GM18520 (cell line): ENCODE data around the gene ERC1.
"Not testable (repeated sequence)": the region's sequence is repeated elsewhere in the genome, so short reads cannot be mapped to it uniquely, and the experiment has no call there.

Source experiments
- ATAC-seq: cut with Tn5 transposase; IDR thresholded peaks from one replicate; pipeline ENCODE4 v1.9.1; 2021; ENCODE audit not compliant: unreplicated experiment

The ERC1 gene

DNA sequence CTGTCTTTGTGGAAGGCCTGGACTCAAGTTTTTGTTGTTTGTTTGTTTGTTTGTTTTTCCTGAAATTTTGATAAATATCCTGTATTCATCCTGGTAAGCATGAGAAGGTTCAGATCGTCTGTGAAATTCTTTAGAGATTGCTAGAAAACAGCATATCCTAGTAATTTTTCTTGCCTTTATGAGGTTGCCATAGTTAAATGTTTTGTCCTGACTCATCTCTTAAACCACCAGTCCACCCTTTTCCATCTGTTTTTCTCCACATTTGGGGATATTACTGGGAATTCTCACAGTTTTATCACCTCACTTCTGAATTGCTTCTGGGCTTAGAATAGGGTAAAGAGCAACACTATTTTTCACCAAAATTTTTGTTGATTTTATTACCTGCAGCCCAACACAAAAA lies 355.1 kb downstream of the ERC1 start:
- ATAC-seq, result no peak

DNA sequence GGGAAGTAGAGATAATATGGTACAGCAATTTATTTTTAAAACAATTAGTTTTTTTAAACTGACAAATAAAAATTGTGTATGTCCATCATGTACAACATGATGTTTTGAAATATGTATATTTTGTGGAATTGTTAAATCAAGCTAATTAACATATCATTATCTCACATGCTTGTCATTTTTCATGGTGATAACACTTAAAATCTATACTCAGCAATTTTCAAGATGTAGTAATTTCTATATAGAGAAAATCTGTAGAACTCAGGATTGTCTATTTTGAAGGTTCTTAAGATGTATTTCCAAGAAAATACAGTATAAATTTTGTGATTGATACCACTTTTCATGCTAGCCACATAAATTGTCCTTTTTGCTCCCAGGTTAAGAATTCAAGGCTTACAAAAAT lies 356.3 kb downstream of the ERC1 start:
- ATAC-seq, result no peak

DNA sequence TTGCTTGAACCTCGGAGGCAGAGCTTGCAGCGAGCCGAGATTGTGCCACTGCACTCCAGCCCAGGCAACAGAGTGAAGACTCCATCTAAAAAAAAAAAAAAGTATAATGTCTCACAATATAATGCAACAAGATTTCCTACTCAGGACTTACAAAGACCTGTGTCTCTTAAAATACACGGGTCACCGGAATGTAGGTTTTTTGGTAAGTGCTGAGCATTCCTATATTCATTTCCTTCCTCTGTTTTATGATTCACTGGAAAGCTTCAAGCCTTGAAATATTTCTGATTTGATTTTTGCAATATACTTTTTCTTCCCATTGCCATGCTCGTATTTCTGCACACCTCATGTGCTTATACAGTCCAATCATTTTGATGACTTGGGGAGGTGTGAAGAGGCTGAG lies 357.6 kb downstream of the ERC1 start:
- no peak for ATAC-seq

DNA sequence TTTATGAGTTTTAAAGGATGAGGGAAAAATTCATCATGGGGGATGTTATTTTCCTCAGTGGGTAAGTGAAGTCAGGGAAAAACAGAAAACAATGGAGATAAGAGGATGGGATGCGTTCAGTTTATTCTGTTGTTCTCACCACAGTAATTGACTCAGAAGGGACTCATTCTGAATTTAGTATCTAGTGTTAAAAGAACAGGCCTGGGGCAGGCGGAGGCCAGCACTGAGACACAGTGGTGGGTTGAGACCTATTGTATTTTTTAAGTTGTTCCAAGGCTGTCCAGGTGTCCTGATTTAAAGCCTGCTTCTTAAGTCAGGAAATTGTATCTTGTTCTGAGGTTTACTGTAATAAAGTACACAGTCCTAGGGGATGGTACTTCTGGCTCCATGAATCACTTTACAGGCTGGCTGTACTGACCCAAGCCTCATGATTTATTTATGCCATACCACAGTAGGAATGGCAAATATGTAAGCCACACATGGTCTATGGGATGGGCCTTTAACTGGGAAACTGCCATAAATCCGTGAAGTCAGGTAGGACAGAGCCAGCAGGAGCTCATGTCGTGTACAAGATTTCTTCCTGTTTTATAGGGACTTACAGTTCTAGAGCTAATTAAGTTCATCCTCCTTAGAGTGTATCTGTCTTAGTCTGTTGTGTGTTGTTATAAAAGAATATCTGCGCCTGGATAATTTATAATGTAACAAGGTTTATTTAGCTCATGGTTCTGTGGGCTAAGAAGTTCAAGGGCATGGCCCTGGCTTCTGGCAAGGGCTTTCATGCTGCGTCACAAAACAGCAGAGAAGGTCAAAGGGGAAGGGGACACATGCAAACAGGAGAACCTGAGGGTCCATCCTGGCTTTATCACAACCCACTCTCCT lies 359.3 kb downstream of the ERC1 start:
- ATAC-seq, result no peak

DNA sequence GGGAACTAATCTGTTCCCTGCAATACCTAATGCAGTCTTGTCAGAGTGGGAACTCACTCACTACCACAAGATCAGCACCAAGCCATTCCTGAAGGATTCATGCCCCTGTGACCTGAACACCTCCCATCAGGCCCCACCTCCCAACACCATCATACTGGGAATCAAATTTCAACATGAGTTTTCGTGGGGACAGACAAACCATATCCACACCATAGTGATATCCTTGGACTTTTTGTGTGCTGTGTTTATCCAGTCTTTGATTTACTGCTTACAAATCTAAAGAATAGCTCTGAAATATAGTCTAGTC lies 359.9 kb downstream of the ERC1 start:
- ATAC-seq, result no peak

DNA sequence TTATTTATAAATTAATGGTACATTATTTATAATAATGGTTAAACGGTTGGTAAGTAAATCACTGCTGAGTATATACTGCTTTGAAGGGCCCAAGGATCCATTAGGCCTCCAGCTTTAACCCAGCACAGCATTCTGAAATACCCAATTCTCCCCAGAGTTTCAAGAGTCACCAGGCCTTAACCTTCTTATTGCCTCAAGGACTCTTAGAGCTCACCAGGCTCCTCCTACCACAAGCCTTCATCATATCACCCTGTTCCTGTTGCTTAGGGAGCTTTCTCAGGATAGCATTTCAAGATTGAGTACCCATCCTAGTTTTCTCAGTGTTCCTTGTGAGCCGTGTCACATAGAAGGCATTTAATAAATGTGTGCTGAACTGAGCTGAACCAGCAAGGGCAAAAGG lies 360.9 kb downstream of the ERC1 start:
- ATAC-seq, result no peak

DNA sequence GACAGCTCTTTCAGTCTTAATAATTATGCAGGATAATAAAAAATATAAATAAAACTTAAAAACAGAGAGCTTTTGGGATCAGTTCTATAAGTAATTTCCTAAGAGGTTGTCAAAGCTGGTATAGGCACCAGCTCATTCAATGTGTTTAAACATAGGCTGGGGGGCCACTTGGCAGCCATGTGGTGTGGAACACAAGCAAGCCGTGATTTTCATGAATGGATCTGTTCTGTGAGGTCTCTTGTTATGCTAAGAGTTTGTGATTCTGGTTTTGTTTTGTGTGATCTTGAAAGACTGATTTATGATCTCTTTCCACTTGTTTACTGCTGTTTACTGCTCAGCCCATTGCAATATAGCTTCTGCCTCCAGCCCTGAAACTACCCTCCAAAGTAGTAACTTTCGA lies 362.4 kb downstream of the ERC1 start:
- no peak for ATAC-seq

DNA sequence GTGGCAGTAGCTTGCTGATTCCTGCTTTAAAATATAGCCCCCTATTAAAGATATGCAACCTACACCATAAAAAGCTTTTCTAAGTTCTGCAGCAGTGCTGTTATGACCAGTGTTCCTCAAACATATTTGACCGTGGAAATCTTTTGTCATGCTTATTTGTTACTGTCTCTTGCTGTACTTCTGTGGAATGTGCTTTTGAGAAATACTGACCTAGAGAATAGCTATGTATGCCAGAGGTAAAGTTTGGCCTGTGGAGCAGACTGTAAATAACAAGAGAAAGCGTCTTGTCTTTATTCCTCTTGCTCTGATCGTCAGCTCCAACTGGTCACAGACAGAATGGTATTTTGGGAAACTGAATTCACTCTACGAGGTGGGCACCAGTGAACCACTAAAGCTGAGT lies 364.4 kb downstream of the ERC1 start:
- no peak for ATAC-seq

DNA sequence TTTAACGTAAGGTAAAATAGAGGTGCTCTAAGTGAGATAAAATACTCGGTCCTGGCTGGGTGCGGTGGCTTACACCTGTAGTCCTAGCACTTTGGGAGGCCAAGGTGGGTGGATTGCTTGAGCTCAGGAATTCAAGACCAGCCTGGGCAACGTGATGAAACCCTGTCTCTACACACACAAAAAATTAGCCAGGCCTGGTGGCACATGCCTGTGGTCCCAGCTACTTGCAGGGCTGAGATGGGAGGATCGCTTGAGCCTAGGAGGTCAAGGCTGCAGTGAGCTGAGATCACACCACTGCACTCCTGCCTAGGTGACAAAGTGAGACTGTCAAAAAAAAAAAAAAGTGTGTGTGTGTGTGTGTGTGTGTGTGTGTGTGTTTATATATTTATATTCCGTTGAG lies 364.8 kb downstream of the ERC1 start:
- not testable (repeated sequence) for ATAC-seq

DNA sequence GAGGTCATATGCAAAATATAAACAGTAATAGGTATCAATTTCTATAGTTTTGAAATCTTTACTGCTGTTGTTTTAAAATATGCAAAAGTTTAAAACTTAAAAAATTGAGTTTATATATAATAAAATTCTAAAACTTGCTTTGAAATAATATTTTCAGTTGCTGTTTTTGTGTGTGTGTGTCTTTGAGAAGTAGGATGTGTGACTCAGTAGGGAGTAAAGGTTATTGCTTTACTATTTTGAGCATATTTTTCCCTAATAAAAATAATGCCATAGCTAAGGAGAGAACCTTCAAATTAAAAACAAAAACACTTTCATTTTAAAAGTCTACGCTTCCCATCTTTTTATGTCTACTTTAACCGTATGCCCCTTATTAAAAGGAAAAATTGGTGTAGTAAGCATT lies 365.3 kb downstream of the ERC1 start:
- ATAC-seq, result no peak

DNA sequence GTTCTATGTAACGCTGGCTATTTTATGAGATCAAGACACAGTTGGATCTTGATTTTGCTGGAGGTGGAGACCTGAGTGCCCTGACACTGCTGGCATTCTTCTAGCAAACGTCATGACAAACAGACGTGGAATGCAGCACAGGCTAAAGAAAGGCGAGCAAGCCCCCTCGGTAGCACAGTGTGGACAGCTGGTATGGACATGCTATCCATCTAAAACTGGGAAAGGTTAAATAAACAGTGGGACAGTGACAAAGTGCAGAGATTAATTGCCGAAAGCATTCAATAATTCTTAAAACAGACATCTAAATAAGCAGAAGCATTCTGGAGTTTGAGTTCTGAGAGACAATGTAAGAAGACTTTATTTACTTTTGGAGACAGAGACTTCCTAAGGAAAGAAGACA lies 366.1 kb downstream of the ERC1 start:
- ATAC-seq, result no peak

DNA sequence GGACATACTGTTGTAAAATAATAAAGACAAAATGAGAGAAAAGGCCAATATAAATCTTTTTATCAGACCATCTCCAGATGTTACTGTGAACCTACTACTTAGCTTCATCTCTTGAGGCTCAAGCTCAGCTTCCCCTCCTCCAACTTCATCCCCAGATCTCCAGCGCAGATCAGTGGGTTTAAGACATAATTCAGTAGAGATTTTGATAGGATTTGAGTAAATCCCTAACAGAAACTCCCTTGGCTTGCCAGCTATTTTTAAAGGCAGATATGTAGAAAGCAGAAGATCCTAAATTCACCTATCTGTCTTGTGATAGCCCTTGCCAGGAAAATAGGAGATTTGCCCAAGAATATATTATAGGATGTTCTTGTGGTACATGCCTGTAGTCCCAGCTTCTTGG lies 366.7 kb downstream of the ERC1 start:
- no peak for ATAC-seq

DNA sequence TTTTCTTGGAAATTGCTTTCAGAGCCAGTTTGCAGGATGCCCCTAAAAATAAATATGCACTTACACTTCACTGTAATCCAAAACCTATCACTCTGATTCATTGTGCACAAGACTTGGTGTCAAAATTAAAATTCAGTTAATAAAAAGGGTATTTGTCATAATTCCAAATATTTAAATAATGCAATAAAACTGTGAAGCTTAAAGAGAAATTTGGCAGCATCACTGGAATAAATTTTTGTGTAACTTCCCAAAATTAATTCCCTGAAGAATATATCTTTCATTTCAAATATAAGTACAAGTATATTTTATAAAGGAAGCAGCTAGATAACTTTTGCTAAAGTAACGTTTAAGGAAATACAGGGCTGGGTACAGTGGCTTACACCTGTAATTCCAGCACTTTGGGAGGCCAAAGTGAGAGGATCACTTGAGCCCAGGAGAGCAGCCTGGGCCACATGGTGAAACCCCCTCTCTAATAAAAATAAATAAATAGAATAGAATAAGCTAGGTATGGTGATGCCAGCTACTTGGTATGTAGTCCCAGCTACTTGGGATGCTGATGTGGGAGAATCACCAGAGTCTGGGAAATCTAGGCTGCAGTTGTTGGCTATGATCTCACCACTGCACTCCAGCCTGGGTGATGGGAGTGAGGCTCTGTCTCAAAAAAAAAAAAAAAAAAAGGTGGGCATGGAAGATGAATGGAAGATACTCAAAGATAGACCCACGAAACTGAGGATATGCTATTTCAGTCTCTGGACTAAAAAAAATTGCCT lies 369.6 kb downstream of the ERC1 start:
- ATAC-seq, result no peak

DNA sequence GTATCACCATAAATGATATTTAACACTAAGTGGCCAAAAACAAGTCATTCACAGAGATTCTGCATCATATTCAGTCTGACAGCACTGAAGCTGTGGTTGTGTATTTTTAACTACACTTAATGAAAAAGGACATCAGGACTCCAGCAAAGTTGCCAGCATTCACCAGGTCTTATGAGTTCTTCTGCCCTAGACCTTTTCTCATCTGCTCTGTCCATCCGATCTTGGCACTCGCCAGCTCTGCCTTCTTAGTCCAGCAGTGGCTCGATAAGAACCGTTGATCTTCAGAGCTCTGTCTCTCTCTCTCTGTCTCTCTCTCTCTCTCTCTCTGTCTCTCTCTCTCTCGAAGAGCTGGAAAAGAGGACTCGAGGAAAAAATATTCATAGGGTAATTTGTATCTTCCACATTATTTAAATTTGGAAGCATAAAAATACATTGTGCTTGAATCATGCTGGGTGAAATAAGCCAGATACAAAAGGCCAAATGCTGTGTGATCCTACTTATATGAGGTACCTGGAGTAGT lies 371.2 kb downstream of the ERC1 start:
- ATAC-seq, result no peak

DNA sequence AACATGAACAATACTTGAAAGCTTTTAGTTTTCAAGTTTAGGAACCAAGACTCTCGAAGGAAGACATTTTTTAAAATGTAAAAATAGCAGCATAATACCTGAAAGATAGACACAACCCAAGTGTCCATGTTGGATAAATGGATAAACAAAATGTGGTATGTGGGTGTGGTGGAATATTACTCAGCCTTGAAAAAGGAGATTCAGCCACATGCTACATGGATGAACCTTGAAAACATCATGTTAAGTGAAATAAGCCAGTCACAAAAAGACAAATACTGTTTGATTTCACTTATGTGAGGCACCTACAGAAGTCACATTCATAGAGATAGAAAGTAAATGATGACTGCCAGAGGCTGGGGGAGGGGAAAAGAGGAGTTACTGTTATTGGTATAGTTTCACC lies 374.7 kb downstream of the ERC1 start:
- no peak for ATAC-seq

DNA sequence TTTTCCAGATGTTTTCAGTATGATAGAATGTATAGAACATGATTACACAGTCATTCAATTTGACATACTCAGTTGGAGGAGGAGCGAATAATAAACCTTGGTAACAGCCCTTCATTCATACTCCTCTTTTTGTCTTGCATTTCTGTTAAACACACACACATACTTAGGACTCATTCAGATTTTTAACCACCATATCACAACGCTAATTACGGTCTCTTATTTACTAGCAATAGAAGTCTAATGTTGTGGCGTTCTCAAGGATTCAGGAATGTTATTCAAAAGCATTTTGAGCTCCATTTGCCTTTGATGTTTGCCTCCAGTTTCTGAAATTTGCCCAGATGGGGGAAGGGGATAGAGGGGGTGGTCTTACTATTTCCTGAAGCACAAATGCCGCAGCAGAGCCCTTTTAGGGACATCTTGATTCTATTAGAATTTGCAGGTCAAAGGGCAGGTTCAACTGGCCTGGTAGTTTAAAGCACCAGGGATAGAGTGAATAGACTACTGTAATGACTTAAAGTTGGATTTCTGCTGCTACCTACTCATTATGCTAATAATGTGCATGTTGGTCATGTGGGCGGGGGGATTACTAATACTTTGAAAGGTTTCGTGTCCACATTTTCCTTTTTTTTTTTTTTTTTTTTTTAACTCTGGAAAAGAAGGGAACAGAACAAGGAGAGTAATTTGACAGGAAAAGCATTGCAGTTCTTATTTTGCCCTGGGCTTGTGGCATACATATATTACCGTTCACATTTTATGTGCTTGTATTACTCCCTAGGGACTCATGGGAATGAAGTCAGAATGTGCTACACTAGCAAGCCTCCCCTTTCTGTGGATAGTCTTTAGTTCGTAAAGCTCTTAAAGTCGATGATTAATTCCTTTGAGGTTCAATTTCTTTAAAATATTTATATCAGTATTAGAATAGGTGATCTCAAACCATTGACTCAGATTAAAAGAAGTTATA lies 376.6 kb downstream of the ERC1 start:
- no peak for ATAC-seq

DNA sequence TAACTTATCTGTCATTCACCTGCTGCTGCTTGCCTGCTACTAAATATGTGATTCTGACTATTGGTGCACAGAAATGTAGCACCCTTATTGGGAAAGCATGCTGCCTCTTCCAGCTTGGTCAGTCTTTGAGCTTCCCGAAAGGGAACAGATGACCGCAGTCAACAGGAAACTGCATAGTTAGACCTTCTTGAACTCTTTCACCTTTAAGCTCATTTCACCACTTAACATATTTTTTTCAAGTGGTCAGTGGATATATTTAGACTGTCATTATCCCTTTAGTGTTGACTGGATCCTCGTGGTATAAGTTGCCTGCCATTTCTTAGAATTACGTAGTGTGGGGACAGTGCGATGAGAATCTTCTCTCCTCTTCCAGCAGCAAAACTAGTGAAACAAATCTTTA lies 378.4 kb downstream of the ERC1 start:
- no peak for ATAC-seq

DNA sequence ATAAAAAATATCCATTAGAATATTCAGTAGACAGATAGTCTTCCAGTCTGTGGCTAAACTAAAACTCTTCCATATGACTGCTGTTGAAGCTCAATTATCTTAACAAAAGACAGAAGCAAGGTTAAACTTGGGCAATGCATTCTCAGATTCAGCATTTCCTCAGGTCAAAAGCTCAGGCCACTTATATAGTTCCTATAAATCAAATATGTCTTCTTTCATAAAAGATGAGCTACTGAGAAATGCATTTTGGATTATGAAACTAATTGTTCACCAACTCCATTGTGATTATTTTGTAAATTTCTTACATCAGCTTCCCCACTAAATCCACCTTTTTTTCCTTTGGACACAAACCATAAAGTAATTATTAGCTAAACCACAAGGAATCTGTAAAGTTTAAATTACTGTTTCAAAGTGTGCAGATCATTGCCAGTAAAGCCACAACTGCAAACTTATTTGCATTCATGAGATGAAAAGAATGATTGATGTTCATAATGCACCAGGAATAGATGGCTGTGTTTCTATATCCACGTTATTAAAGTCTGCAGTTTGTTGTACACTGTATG lies 379.0 kb downstream of the ERC1 start:
- no peak for ATAC-seq

DNA sequence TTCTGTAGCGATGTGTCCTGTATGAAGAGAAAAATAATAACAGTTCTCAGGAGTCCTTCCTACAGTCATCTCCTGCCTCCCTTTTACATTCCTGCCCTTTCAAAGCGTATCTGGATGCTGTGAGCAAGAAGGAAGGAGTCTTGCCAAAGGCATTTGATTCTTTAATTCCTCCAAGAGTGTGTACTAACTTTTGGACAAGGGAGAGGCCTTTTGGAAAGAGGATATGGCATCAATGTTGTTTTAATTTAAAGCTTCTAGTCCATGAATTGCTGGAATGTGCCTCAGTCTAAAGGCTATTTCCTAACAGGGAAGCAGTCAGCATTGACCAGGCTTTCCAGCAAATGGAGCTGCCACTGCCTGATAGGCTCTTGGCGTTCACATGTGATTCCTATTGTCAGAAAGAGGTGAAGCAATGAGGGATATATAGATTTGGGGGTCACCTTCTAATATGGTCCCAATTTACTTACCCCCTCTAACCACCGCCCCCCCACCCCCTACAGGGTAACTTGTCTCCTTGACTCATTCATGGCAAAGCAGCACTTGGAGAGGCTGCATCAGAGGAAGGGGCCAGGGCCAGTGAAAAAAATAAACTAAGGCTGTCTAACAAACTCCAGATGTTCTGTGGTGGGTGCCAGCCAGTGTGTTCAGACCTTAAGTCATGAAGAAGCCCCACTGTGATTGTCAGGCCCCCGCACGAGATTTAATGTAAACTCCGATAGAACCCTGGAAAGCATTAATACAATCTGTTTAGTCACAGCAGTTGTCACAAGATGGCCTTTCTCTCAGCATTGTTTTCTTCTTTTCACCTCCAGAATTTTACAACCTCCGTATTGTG lies 383.1 kb downstream of the ERC1 start:
- no peak for ATAC-seq

DNA sequence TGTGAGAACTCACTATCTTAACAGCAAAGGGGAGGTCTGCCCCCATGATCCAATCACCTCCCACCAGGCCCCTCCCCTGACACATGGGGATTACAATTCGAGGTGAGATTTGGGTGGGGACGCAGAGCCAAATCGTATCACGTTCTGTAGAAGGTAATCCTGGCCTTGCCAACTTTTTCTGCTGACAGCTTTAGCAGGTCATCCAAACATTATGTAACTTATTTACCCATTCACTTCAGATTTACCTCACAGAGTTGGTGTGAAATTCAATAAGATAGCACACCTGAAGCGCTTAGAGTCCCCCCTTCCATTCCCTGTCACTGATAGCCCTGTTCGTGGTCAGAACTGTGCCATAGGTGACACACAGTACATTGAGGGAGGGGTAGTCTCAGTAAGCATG lies 384.3 kb downstream of the ERC1 start:
- ATAC-seq, result no peak
